ENCODE results near the gene FTSJ3.

DNA sequence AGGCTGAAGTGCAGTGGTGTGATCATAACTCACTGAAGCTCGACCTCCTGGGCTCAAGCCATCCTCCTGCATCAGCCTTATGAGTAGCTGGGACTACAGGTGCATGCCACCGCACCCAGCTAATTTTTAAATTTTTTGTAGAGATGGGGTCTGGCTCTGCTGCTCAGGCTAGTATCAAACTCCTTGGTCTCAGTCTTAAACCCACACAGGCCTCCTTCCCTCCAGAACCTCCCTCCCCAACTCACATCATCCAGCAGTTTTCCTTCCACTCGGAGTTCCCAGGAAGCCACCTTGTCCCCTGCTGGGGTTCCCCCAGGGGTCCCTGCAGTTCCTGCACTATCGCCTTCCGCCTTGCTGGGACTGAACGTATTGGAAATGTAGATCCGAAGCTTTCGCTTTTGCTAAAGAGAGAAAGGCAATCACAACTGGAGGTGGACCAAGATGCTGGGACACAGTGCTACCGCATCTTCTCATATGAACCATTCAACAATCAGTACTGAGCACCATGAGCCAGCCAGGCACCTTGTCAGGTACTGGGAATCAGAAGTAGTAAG, 7.8 kb upstream of the FTSJ3 start:
- TF ChIP-seq, protein P1, sequence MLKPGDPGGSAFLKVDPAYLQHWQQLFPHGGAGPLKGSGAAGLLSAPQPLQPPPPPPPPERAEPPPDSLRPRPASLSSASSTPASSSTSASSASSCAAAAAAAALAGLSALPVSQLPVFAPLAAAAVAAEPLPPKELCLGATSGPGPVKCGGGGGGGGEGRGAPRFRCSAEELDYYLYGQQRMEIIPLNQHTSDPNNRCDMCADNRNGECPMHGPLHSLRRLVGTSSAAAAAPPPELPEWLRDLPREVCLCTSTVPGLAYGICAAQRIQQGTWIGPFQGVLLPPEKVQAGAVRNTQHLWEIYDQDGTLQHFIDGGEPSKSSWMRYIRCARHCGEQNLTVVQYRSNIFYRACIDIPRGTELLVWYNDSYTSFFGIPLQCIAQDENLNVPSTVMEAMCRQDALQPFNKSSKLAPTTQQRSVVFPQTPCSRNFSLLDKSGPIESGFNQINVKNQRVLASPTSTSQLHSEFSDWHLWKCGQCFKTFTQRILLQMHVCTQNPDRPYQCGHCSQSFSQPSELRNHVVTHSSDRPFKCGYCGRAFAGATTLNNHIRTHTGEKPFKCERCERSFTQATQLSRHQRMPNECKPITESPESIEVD (tag by site-specific recombination; IDR thresholded peaks at IDR 0.05): no peak
- TF ChIP-seq ZNF621 (tag by site-specific recombination; IDR thresholded peaks at IDR 0.05) (no peak), SETDB1 (IDR thresholded peaks at IDR 0.05; ENCODE audit: insufficient read length, low read length) (no peak), ZNF830 (tag by site-specific recombination; IDR thresholded peaks at IDR 0.05; ENCODE audit: low read depth) (no peak), KLF10 (tag by site-specific recombination; IDR thresholded peaks at IDR 0.05) (no peak), ZNF624 (tag by site-specific recombination; IDR thresholded peaks at IDR 0.05) (no peak), YY1 (tag by site-specific recombination; IDR thresholded peaks at IDR 0.05) (no peak)

Measured in HEK293 (cell line).